ENCODE measurements around the gene NMNAT3. TPM values are rescaled to one million over a fixed set of nuclear protein-coding genes. Genes with fewer than 3 reads are reported as not detected.
A peak's percentile ranks its signal among the peaks of the same experiment; 100 is the strongest.

Gene NMNAT3
- total RNA-seq, 6 experiments from 2014 or later: 1.3 to 3.6 (median 2.6) TPM

- TF ChIP-seq POLR2A (IDR thresholded peaks at IDR 0.05): no peak
- TF ChIP-seq CTCF (IDR thresholded peaks at IDR 0.05): no peak
- no peaks in the 10 kb centered on the region for H3K27me3 ChIP-seq
- no peak overlapping the region for H3K4me3 ChIP-seq
- no peak for DNase-seq
- no peak for ATAC-seq
- H3K27ac ChIP-seq: no peak overlapping the region
- H3K36me3 ChIP-seq: no peaks in the 10 kb centered on the region
- WGBS (ENCODE audit: insufficient coverage, low coverage, low lambda C conversion rate, missing lambda C conversion rate): 79% methylated on average over 5 of the region's 5 CpGs
- no peaks in the 10 kb centered on the region for H3K9me3 ChIP-seq
- intact Hi-C loops (cut with DNase I): no loop called here
- peaks cover 0 to 7% (median 0%) of the 10 kb centered on the region in 4 donors for H3K4me1 ChIP-seq
Measured at GRCh38 chr3:139541532-139542288, 136.1 kb downstream of the NMNAT3 start.

GRCh38 chr3:139540651-139541531 is 136.9 kb downstream of the NMNAT3 start:
- H3K4me3 ChIP-seq: peak overlapping the region in 2 of 3 donors; percentile 66 to 67
- WGBS (ENCODE audit: insufficient coverage, low coverage, low lambda C conversion rate, missing lambda C conversion rate): 48% methylated on average over 5 of the region's 6 CpGs
- peak overlapping the region in 1 of 3 donors; percentile 80 for H3K27ac ChIP-seq
- no peak for DNase-seq
- no peak for ATAC-seq
- H3K27me3 ChIP-seq: no peaks in the 10 kb centered on the region
- H3K36me3 ChIP-seq: no peaks in the 10 kb centered on the region
- TF ChIP-seq POLR2A (IDR thresholded peaks at IDR 0.05): no peak
- no peak for TF ChIP-seq CTCF (IDR thresholded peaks at IDR 0.05)
- peaks cover 0 to 7% (median 2%) of the 10 kb centered on the region in 4 donors for H3K4me1 ChIP-seq
- H3K9me3 ChIP-seq: no peaks in the 10 kb centered on the region
- intact Hi-C loops (cut with DNase I): no loop called here

- H3K4me1 ChIP-seq: peaks cover 0 to 24% (median 13%) of the 10 kb centered on the region in 4 donors
- ATAC-seq (peak; percentile 4 to 35 (median 16)), DNase-seq (peak; percentile 63 to 69 (median 68))
- no peaks in the 10 kb centered on the region for H3K27me3 ChIP-seq
- no peaks in the 10 kb centered on the region for H3K36me3 ChIP-seq
- intact Hi-C loops (cut with DNase I): no loop called here
- peak overlapping the region; percentile 61 to 67 (median 66) for H3K4me3 ChIP-seq
- no peaks in the 10 kb centered on the region for H3K9me3 ChIP-seq
- 13% methylated on average over 16 of the region's 21 CpGs for WGBS (ENCODE audit: insufficient coverage, low coverage, low lambda C conversion rate, missing lambda C conversion rate)
- no peak for TF ChIP-seq POLR2A (IDR thresholded peaks at IDR 0.05)
- no peak for TF ChIP-seq CTCF (IDR thresholded peaks at IDR 0.05)
- H3K27ac ChIP-seq: peak overlapping the region; percentile 47 to 80 (median 70)
Measured at GRCh38 chr3:139538733-139539132, 139.0 kb downstream of the NMNAT3 start.

GRCh38 chr3:139537795-139538621 is 139.8 kb downstream of the NMNAT3 start:
- DNase-seq: no peak
- WGBS (ENCODE audit: insufficient coverage, low coverage, low lambda C conversion rate, missing lambda C conversion rate): 81% methylated on average over 5 of the region's 5 CpGs
- intact Hi-C loops (cut with DNase I): no loop called here
- Histone ChIP-seq H3K4me1 (peaks cover 0 to 26% (median 13%) of the 10 kb centered on the region in 4 donors), H3K27ac (peak overlapping the region in 2 of 3 donors; percentile 47 to 80), H3K27me3 (no peaks in the 10 kb centered on the region), H3K36me3 (no peaks in the 10 kb centered on the region), H3K9me3 (no peaks in the 10 kb centered on the region), H3K4me3 (peak overlapping the region in 2 of 3 donors; percentile 61 to 67)
- ATAC-seq: no peak
- TF ChIP-seq CTCF (IDR thresholded peaks at IDR 0.05) (no peak), POLR2A (IDR thresholded peaks at IDR 0.05) (no peak)

All from right lobe of liver (tissue), 6 donors.